GM10266 (cell line): ENCODE data around the gene POLR3B.

ENCODE experiments used
- DNase-seq: peaks from one replicate; pipeline ENCODE4 v3.0.0; 2012; ENCODE audit errors: extremely low spot score
- CTCF ChIP-seq: IDR thresholded peaks from 2 replicates; pipeline ENCODE4 v1.5.1; 2012; ENCODE audit warnings: mild to moderate bottlenecking, low read depth; ENCODE audit not compliant: control insufficient read depth, insufficient read depth; ENCODE audit errors: missing control alignments

Gene POLR3B

GRCh38 chr12:106342397-106343213, 14.9 kb upstream of the POLR3B start:
- TF ChIP-seq CTCF: no peak
- no peak for DNase-seq

GRCh38 chr12:106343214-106343528, 14.4 kb upstream of the POLR3B start:
- no peak for TF ChIP-seq CTCF
- DNase-seq: no peak

GRCh38 chr12:106344131-106344530, 13.4 kb upstream of the POLR3B start:
- no peak for TF ChIP-seq CTCF
- no peak for DNase-seq

- TF ChIP-seq CTCF: peak; percentile 28
- no peak for DNase-seq
Measured at GRCh38 chr12:106345746-106346145, 11.8 kb upstream of the POLR3B start.

- TF ChIP-seq CTCF: no peak
- DNase-seq: no peak
Measured at GRCh38 chr12:106348411-106348810, 9.1 kb upstream of the POLR3B start.

GRCh38 chr12:106353175-106353574, 4.4 kb upstream of the POLR3B start:
- DNase-seq: no peak
- TF ChIP-seq CTCF: no peak

GRCh38 chr12:106358396-106359241, 1.1 kb downstream of the POLR3B start:
- TF ChIP-seq CTCF: no peak
- no peak for DNase-seq
